Neural progenitor cell (in vitro differentiated cells): ENCODE results near the gene PAIP2. TPM values are rescaled to one million over a fixed set of nuclear protein-coding genes. Genes with fewer than 3 reads are reported as not detected.

ENCODE experiments used
- DNase-seq: peaks from one replicate; pipeline ENCODE4 v3.0.0-alpha.2; 2016; ENCODE audit warnings: low spot score
- H2AFZ ChIP-seq: fragments of 200-600 bp; sonication (generic); replicated peaks from 2 replicates; pipeline ENCODE4 v1.6.1; 2016; ENCODE audit warnings: antibody characterized with exemption
- H3F3A ChIP-seq: fragments of 200-600 bp; sonication (generic); 2 replicates; pipeline ENCODE4 v1.6.1; 2016; ENCODE audit warnings: antibody characterized with exemption, low read depth
- H3K27ac ChIP-seq: fragments of 200-600 bp; sonication (generic); 2 replicates; pipeline ENCODE4 v1.5.1; 2016; ENCODE audit warnings: mild to moderate bottlenecking
- H3K27me3 ChIP-seq: fragments of 200-600 bp; sonication (generic); 2 replicates; pipeline ENCODE4 v1.6.1; 2016; ENCODE audit warnings: mild to moderate bottlenecking, moderate library complexity
- H3K36me3 ChIP-seq: fragments of 200-600 bp; sonication (generic); 2 replicates; pipeline ENCODE4 v1.5.1; 2016
- H3K4me1 ChIP-seq: fragments of 200-600 bp; sonication (generic); 2 replicates; pipeline ENCODE4 v1.6.1; 2016; ENCODE audit warnings: mixed run types
- H3K4me2 ChIP-seq: fragments of 200-600 bp; sonication (generic); 2 replicates; pipeline ENCODE4 v1.6.1; 2016
- H3K4me3 ChIP-seq: fragments of 200-600 bp; sonication (generic); 2 replicates; pipeline ENCODE4 v1.5.1; 2016
- H3K79me2 ChIP-seq: fragments of 200-600 bp; sonication (generic); 2 replicates; pipeline ENCODE4 v1.6.1; 2016; ENCODE audit warnings: low read depth
- H3K9ac ChIP-seq: fragments of 200-600 bp; sonication (generic); 2 replicates; pipeline ENCODE4 v1.6.1; 2016
- H3K9me3 ChIP-seq: fragments of 200-600 bp; sonication (generic); 2 replicates; pipeline ENCODE4 v1.5.1; 2016; ENCODE audit warnings: low read depth
- H4K20me1 ChIP-seq: fragments of 200-600 bp; sonication (generic); 2 replicates; pipeline ENCODE4 v1.6.1; 2016; ENCODE audit warnings: low read depth
- H3K27ac Mint-ChIP-seq: 3 replicates; pipeline ENCODE4 v1.8.0; 2021; ENCODE audit warnings: mixed read lengths
- H3K27me3 Mint-ChIP-seq: 2 replicates; pipeline ENCODE4 v1.8.0; 2022; ENCODE audit warnings: low read depth, mild to moderate bottlenecking, inconsistent platforms, moderate library complexity, mixed read lengths; ENCODE audit not compliant: insufficient read depth
- H3K36me3 Mint-ChIP-seq: 3 replicates; pipeline ENCODE4 v1.8.0; 2021; ENCODE audit warnings: mixed read lengths
- H3K4me1 Mint-ChIP-seq: 3 replicates; pipeline ENCODE4 v1.8.0; 2021; ENCODE audit warnings: mixed read lengths
- H3K4me3 Mint-ChIP-seq: 3 replicates; pipeline ENCODE4 v1.8.0; 2021; ENCODE audit warnings: mild to moderate bottlenecking, moderate library complexity, mixed read lengths
- H3K9me3 Mint-ChIP-seq: 3 replicates; pipeline ENCODE4 v1.8.0; 2020; ENCODE audit warnings: mixed read lengths
- CTCF ChIP-seq: fragments of 200-600 bp; sonication (generic); IDR thresholded peaks from 2 replicates; pipeline ENCODE4 v1.5.1; 2017; ENCODE audit warnings: antibody characterized with exemption, mild to moderate bottlenecking
- EZH2 ChIP-seq: fragments of 200-600 bp; sonication (generic); IDR thresholded peaks from 2 replicates; pipeline ENCODE4 v1.6.1; 2017; ENCODE audit warnings: antibody characterized with exemption, mild to moderate bottlenecking, moderate library complexity
- EZH2phosphoT487 ChIP-seq: fragments of 200-600 bp; sonication (generic); IDR thresholded peaks from 2 replicates; pipeline ENCODE4 v1.6.1; 2017; ENCODE audit warnings: antibody characterized with exemption
- total RNA-seq: library from RNA; depleted of rRNA; stranded (reverse); fragments of >200 nt; gene quantifications from 2 replicates; pipeline ENCODE4 v1.2.3, GENCODE V29; 2015; ENCODE audit warnings: low replicate concordance

Gene PAIP2
- total RNA-seq, 1 donor from 2014 or later, result 201 TPM

DNA sequence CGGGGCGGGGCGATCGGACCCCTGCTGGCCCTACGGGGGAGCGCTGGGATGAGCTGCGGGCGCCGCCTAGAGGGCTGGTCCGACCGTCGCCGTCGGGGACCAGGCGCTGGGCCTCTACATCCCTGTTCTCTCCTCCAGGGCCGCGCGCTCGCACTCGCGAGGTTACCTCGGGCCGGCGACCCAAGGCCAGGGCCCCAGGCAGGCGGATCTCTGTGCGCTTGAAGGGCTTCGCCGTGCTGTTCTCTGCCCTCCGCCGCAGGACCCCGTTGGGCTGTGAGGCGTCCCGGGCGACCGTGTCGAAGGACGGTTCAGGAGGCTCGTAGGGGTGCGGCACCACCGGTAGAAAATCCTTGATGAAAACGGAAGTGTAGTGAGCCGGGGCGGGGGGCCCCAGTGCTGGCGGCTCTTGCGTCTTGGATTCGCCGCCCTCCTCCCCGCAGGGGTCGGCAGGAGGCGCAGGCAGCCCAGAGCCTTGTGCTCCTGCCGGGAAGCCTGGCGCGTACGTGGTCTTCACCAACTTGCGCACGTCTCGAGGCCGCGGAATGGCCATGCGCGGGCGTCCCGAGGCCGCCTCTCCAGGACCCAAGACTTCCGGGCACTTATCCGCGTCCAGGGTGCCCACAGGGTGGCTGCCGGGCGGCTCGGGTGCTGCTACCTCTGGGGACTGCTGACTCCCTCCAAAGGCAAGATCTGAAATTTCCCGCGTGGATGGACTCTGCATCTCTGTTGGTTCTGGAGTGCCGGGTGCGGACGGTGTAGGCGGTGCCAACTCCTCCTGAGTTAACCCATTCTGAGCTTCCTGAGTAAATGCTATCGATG, 51.2 kb downstream of the PAIP2 start:
- peak overlapping the region; percentile 82 for H3K4me2 ChIP-seq
- H3K27ac ChIP-seq, result no peak overlapping the region
- H3F3A ChIP-seq, result peaks cover 36% of the 10 kb centered on the region
- Mint-ChIP-seq H3K27me3 (peaks cover 30% of the 10 kb centered on the region), H3K4me1 (peaks cover 18% of the 10 kb centered on the region), H3K4me3 (peak overlapping the region; percentile 77), H3K27ac (no peak overlapping the region), H3K36me3 (peaks cover 12% of the 10 kb centered on the region), H3K9me3 (no peaks in the 10 kb centered on the region)
- TF ChIP-seq CTCF (peak; percentile 66), EZH2phosphoT487 (peak; percentile 51), EZH2 (peak; percentile 57)
- H3K9ac ChIP-seq, result no peak overlapping the region
- peak overlapping the region; percentile 46 for H3K4me3 ChIP-seq
- H3K4me1 ChIP-seq, result peaks cover 16% of the 10 kb centered on the region
- peak overlapping the region; percentile 83 for H2AFZ ChIP-seq
- peak; percentile 85 for DNase-seq
- H4K20me1 ChIP-seq, result peaks cover 4% of the 10 kb centered on the region
- H3K9me3 ChIP-seq, result no peaks in the 10 kb centered on the region
- peaks cover 51% of the 10 kb centered on the region for H3K27me3 ChIP-seq
- H3K79me2 ChIP-seq, result no peaks in the 10 kb centered on the region
- H3K36me3 ChIP-seq, result no peaks in the 10 kb centered on the region

GRCh38 chr5:139393497-139394122, 52.0 kb downstream of the PAIP2 start:
- Histone ChIP-seq H4K20me1 (peaks cover 4% of the 10 kb centered on the region), H3F3A (peaks cover 36% of the 10 kb centered on the region), H3K27ac (no peak overlapping the region), H3K79me2 (no peaks in the 10 kb centered on the region), H3K36me3 (no peaks in the 10 kb centered on the region), H3K9me3 (no peaks in the 10 kb centered on the region), H2AFZ (peak overlapping the region; percentile 83), H3K4me3 (peak overlapping the region; percentile 46), H3K9ac (no peak overlapping the region), H3K4me1 (peaks cover 12% of the 10 kb centered on the region), H3K27me3 (peaks cover 51% of the 10 kb centered on the region), H3K4me2 (peak overlapping the region; percentile 82)
- Mint-ChIP-seq H3K27me3 (peaks cover 30% of the 10 kb centered on the region), H3K4me3 (peak overlapping the region; percentile 77), H3K4me1 (peaks cover 14% of the 10 kb centered on the region), H3K27ac (no peak overlapping the region), H3K9me3 (no peaks in the 10 kb centered on the region), H3K36me3 (peaks cover 14% of the 10 kb centered on the region)
- TF ChIP-seq EZH2phosphoT487 (peak; percentile 60), EZH2 (peak; percentile 77), CTCF (no peak)
- DNase-seq, result peak; percentile 22

GRCh38 chr5:139394123-139394653, 52.5 kb downstream of the PAIP2 start:
- H3K4me3 Mint-ChIP-seq, result no peak overlapping the region
- Histone ChIP-seq H3K9ac (no peak overlapping the region), H3K4me2 (peak overlapping the region; percentile 82)

More at GRCh38 chr5:139394123-139394653, 52.5 kb downstream of the PAIP2 start:
- Mint-ChIP-seq H3K9me3 (no peaks in the 10 kb centered on the region), H3K36me3 (peaks cover 14% of the 10 kb centered on the region), H3K27me3 (peaks cover 30% of the 10 kb centered on the region), H3K4me1 (peaks cover 14% of the 10 kb centered on the region), H3K27ac (no peak overlapping the region)
- H3K4me3 ChIP-seq, result peak overlapping the region; percentile 46
- peak; percentile 88 for DNase-seq
- H3K79me2 ChIP-seq, result no peaks in the 10 kb centered on the region
- H3K9me3 ChIP-seq, result no peaks in the 10 kb centered on the region
- peaks cover 4% of the 10 kb centered on the region for H4K20me1 ChIP-seq
- no peaks in the 10 kb centered on the region for H3K36me3 ChIP-seq
- H3F3A ChIP-seq, result peaks cover 36% of the 10 kb centered on the region
- peak; percentile 75 for TF ChIP-seq CTCF
- peak; percentile 63 for TF ChIP-seq EZH2phosphoT487
- TF ChIP-seq EZH2, result peak; percentile 71
- H3K27ac ChIP-seq, result no peak overlapping the region
- H3K4me1 ChIP-seq, result peaks cover 12% of the 10 kb centered on the region
- H3K27me3 ChIP-seq, result peaks cover 51% of the 10 kb centered on the region
- H2AFZ ChIP-seq, result peak overlapping the region; percentile 83
